HL-60 (cell line): ENCODE data around the gene IL20RB.

Experiments
- DNase-seq, 2 experiments: peaks; one replicate each; pipeline ENCODE4 v3.0.0-alpha.2; 2010 to 2020; ENCODE audit warnings: low read depth in 1 of 2, low spot score in 1 of 2
- H3K27ac ChIP-seq: fragments of 250-450 bp; sonication (Bioruptor Pico); replicated peaks from 2 replicates; pipeline ENCODE4 v1.5.1; 2020; ENCODE audit warnings: mild to moderate bottlenecking, moderate library complexity
- H3K27me3 ChIP-seq: fragments of 250-450 bp; sonication (Bioruptor Pico); 2 replicates; pipeline ENCODE4 v1.5.1; 2021; ENCODE audit warnings: mild to moderate bottlenecking, moderate library complexity; ENCODE audit not compliant: insufficient read depth, poor library complexity, severe bottlenecking
- H3K4me3 ChIP-seq: replicated peaks from 2 replicates; pipeline ENCODE4 v1.5.1; 2011; ENCODE audit warnings: mild to moderate bottlenecking, control low read depth, low read length; ENCODE audit not compliant: insufficient read depth
- GABPA ChIP-seq: IDR thresholded peaks from 2 replicates; pipeline ENCODE4 v1.6.1; 2012; ENCODE audit warnings: low read depth
- POLR2AphosphoS5 ChIP-seq: IDR thresholded peaks from 2 replicates; pipeline ENCODE4 v1.6.1; 2012; ENCODE audit warnings: low read depth
- SPI1 ChIP-seq: IDR thresholded peaks from 2 replicates; pipeline ENCODE4 v1.6.1; 2012; ENCODE audit warnings: low read depth, mild to moderate bottlenecking, borderline replicate concordance
- TF ChIP-seq, protein P1 (sequence below): IDR thresholded peaks from 2 replicates; pipeline ENCODE4 v1.6.1; 2012; ENCODE audit warnings: low read depth; ENCODE audit not compliant: insufficient replicate concordance
- TF ChIP-seq, protein P2 (sequence below): IDR thresholded peaks from one replicate; pipeline ENCODE4 v1.5.1; 2011; ENCODE audit warnings: low read length, control low read depth, inconsistent platforms; ENCODE audit not compliant: insufficient read depth

The IL20RB gene

DNA sequence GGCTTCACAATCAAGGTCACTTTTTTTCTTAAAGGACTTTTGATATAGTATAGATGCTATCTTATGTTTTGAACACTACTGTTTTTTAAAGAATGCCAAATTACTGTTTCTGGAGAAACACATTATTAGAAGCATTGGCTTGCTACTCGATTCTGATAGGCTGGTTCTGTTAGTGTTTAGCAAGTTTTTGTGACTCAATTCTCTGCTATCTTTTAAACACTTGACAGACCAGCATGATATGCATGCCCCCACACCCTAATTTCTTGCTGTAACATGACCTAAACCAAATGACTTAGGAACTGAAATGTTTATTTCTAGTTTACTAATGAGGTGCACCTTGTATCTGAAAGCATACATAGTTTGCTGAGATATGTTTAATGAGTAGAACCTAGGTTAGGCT lies 5.5 kb upstream of the IL20RB start:
- Histone ChIP-seq H3K27ac (no peak overlapping the region), H3K27me3 (no peaks in the 10 kb centered on the region), H3K4me3 (no peak overlapping the region)
- no peak for DNase-seq
- TF ChIP-seq, protein P1, sequence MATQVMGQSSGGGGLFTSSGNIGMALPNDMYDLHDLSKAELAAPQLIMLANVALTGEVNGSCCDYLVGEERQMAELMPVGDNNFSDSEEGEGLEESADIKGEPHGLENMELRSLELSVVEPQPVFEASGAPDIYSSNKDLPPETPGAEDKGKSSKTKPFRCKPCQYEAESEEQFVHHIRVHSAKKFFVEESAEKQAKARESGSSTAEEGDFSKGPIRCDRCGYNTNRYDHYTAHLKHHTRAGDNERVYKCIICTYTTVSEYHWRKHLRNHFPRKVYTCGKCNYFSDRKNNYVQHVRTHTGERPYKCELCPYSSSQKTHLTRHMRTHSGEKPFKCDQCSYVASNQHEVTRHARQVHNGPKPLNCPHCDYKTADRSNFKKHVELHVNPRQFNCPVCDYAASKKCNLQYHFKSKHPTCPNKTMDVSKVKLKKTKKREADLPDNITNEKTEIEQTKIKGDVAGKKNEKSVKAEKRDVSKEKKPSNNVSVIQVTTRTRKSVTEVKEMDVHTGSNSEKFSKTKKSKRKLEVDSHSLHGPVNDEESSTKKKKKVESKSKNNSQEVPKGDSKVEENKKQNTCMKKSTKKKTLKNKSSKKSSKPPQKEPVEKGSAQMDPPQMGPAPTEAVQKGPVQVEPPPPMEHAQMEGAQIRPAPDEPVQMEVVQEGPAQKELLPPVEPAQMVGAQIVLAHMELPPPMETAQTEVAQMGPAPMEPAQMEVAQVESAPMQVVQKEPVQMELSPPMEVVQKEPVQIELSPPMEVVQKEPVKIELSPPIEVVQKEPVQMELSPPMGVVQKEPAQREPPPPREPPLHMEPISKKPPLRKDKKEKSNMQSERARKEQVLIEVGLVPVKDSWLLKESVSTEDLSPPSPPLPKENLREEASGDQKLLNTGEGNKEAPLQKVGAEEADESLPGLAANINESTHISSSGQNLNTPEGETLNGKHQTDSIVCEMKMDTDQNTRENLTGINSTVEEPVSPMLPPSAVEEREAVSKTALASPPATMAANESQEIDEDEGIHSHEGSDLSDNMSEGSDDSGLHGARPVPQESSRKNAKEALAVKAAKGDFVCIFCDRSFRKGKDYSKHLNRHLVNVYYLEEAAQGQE: no peak
- TF ChIP-seq, protein P2, sequence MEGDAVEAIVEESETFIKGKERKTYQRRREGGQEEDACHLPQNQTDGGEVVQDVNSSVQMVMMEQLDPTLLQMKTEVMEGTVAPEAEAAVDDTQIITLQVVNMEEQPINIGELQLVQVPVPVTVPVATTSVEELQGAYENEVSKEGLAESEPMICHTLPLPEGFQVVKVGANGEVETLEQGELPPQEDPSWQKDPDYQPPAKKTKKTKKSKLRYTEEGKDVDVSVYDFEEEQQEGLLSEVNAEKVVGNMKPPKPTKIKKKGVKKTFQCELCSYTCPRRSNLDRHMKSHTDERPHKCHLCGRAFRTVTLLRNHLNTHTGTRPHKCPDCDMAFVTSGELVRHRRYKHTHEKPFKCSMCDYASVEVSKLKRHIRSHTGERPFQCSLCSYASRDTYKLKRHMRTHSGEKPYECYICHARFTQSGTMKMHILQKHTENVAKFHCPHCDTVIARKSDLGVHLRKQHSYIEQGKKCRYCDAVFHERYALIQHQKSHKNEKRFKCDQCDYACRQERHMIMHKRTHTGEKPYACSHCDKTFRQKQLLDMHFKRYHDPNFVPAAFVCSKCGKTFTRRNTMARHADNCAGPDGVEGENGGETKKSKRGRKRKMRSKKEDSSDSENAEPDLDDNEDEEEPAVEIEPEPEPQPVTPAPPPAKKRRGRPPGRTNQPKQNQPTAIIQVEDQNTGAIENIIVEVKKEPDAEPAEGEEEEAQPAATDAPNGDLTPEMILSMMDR: no peak
- no peak for TF ChIP-seq GABPA
- TF ChIP-seq SPI1: no peak
- no peak for TF ChIP-seq POLR2AphosphoS5

DNA sequence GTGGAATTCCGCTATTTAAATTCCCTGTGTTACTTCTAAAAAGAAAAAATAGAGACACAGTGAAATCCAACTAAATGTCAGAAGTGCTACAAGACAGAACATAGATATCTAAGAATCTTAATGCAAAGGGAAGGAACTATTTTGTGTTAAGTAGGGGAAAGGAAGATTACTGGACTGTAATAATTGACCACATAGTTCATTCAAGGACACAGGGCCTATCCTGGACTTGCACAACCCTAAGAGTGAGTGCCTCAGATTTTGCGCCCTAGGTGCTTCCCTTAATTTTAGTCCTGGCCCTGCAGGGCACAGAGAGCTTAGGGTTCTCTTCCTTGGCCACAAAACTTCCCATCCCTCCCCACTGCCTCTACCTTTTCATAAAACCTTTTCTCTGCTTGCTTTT lies 3.5 kb upstream of the IL20RB start:
- TF ChIP-seq, protein P2: no peak
- TF ChIP-seq, protein P1: no peak
- TF ChIP-seq SPI1: no peak
- no peak for TF ChIP-seq POLR2AphosphoS5
- no peak for TF ChIP-seq GABPA
- H3K4me3 ChIP-seq: no peak overlapping the region
- no peak for DNase-seq
- H3K27me3 ChIP-seq: no peaks in the 10 kb centered on the region
- H3K27ac ChIP-seq: no peak overlapping the region

DNA sequence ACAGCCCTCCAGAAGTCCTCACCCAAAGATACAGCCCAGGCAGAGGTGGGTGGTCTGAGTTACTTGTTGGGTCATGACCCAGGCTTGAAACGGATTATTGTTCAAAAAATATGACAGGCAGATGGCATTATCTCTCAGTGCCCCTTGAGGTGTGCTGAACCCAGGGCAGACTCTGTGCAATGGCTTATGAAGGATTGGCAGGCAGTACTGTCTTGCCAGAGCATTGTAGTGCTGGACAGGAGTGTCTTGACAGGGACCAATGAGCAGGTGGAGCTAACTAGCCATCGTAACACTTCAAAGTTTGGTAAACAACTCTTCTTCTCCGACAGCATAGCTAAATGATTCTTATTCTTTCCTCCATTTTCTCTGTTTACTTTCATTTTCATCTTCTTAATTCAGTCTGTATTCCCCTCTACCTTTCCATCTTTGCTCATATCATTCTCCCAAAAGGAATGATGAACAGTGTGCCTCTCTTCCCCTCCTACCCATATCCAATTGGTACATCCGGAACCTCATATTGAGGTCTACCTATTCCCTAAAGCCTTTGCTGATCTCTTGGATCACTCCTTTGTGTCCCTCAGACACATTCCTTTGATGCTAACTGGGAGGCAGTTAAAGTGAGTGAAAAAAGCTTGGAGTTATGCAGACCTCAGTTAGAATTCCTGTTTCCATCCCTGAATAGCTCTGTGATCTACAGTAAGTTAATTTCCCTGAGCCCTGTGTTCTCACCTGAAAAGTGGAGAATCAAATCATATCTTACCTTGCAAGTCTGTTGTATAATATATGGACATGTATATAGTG lies 2.6 kb upstream of the IL20RB start:
- TF ChIP-seq POLR2AphosphoS5 (no peak), SPI1 (no peak)
- no peak overlapping the region for H3K4me3 ChIP-seq
- no peaks in the 10 kb centered on the region for H3K27me3 ChIP-seq
- no peak overlapping the region for H3K27ac ChIP-seq
- DNase-seq: no peak

DNA sequence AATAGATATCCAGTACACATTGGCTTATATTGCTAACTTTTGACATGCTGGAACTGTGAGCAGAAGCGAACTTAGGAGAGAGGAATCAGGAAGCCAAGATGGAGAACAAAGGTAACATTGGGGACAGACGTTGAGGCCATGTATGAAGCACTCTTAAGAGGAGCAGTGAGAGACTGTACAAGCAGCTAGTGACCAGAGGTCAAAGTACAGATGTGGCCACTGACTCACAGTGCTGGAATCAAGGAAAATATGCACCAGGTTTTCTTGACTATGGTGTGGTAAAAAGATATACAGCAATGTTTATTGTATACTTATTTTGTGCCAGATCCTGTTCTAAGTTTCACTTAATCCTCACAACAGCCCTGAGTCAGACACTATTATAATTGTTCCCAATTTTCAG lies 2.0 kb upstream of the IL20RB start:
- TF ChIP-seq, protein P2: no peak
- TF ChIP-seq GABPA (no peak), POLR2AphosphoS5 (no peak), SPI1 (no peak)
- TF ChIP-seq, protein P1: no peak
- no peaks in the 10 kb centered on the region for H3K27me3 ChIP-seq
- H3K27ac ChIP-seq: no peak overlapping the region
- DNase-seq: no peak
- H3K4me3 ChIP-seq: no peak overlapping the region
